ENCODE measurements around the gene FTO. TPM values are rescaled to one million over a fixed set of nuclear protein-coding genes. Genes with fewer than 3 reads are reported as not detected.

Gene FTO
- total RNA-seq, 2 donors from 2014 or later, result 38.6 to 40.8 TPM

GRCh38 chr16:53901408-53901807 is 197.5 kb downstream of the FTO start:
- no peak for ATAC-seq
- DNase-seq, result no peak
- intact Hi-C loops (cut with DNase I, micrococcal nuclease), result no loop called here

- DNase-seq (no peak), ATAC-seq (no peak)
- intact Hi-C loops (cut with DNase I, micrococcal nuclease), result no loop called here
Observed at GRCh38 chr16:53904533-53904932, 200.6 kb downstream of the FTO start.

- DNase-seq (no peak), ATAC-seq (no peak)
- intact Hi-C loops (cut with DNase I, micrococcal nuclease), result no loop called here
Observed at GRCh38 chr16:53905028-53905427, 201.1 kb downstream of the FTO start.

- ATAC-seq (no peak), DNase-seq (no peak)
- intact Hi-C loops (cut with DNase I, micrococcal nuclease), result no loop called here
Observed at GRCh38 chr16:53908731-53909130, 204.8 kb downstream of the FTO start.

- ATAC-seq (no peak), DNase-seq (no peak)
- intact Hi-C loops (cut with DNase I, micrococcal nuclease), result no loop called here
Observed at GRCh38 chr16:53910990-53911389, 207.0 kb downstream of the FTO start.

- intact Hi-C loops (cut with DNase I, micrococcal nuclease), result no loop called here
- ATAC-seq (no peak), DNase-seq (no peak)
Observed at GRCh38 chr16:53911513-53911912, 207.6 kb downstream of the FTO start.

- intact Hi-C loops (cut with DNase I, micrococcal nuclease), result no loop called here
- DNase-seq (no peak), ATAC-seq (peak; percentile 24)
Observed at GRCh38 chr16:53912155-53912554, 208.2 kb downstream of the FTO start.

- no peak for DNase-seq
- intact Hi-C loops (cut with DNase I, micrococcal nuclease), result no loop called here
- ATAC-seq, result no peak
Observed at GRCh38 chr16:53913099-53913870, 209.3 kb downstream of the FTO start.

GRCh38 chr16:53913920-53914319 is 210.0 kb downstream of the FTO start:
- intact Hi-C loops (cut with DNase I, micrococcal nuclease), result no loop called here
- no peak for DNase-seq
- no peak for ATAC-seq

- DNase-seq (no peak), ATAC-seq (no peak)
- intact Hi-C loops (cut with DNase I, micrococcal nuclease), result no loop called here
Observed at GRCh38 chr16:53914736-53915135, 210.8 kb downstream of the FTO start.

- ATAC-seq, result no peak
- intact Hi-C loops (cut with DNase I, micrococcal nuclease), result no loop called here
- no peak for DNase-seq
Observed at GRCh38 chr16:53915452-53916160, 211.7 kb downstream of the FTO start.

GRCh38 chr16:53920988-53921387 is 217.0 kb downstream of the FTO start:
- intact Hi-C loops (cut with DNase I, micrococcal nuclease), result no loop called here
- ATAC-seq (no peak), DNase-seq (no peak)

- no peak for ATAC-seq
- intact Hi-C loops (cut with DNase I, micrococcal nuclease), result no loop called here
- DNase-seq, result no peak
Observed at GRCh38 chr16:53922067-53922806, 218.3 kb downstream of the FTO start.

GRCh38 chr16:53922807-53923571 is 219.0 kb downstream of the FTO start:
- ATAC-seq, result no peak
- DNase-seq, result no peak
- intact Hi-C loops (cut with DNase I, micrococcal nuclease), result no loop called here

GRCh38 chr16:53924331-53925106 is 220.6 kb downstream of the FTO start:
- intact Hi-C loops (cut with DNase I, micrococcal nuclease), result no loop called here
- DNase-seq (no peak), ATAC-seq (no peak)

- no peak for ATAC-seq
- intact Hi-C loops (cut with DNase I, micrococcal nuclease), result no loop called here
- DNase-seq, result no peak
Observed at GRCh38 chr16:53925107-53925410, 221.1 kb downstream of the FTO start.

GRCh38 chr16:53925526-53925925 is 221.6 kb downstream of the FTO start:
- DNase-seq, result no peak
- ATAC-seq, result no peak
- intact Hi-C loops (cut with DNase I, micrococcal nuclease), result no loop called here

- no peak for ATAC-seq
- DNase-seq, result no peak
- intact Hi-C loops (cut with DNase I, micrococcal nuclease), result no loop called here
Observed at GRCh38 chr16:53926209-53926608, 222.3 kb downstream of the FTO start.

- intact Hi-C loops (cut with DNase I, micrococcal nuclease), result no loop called here
- DNase-seq (no peak), ATAC-seq (peak; percentile 61)
Observed at GRCh38 chr16:53932975-53933374, 229.0 kb downstream of the FTO start.

Measured in left colon (tissue), 2 donors.